RWPE1 (cell line): ENCODE measurements around the gene FKBP14.

Experiments used
- CTCF ChIA-PET: fragments of 350-600 bp; sonication (Branson Sonifier 250); formaldehyde crosslinking; extraction: SDS; loops from one replicate; lab custom pipeline; 2021; lab: Yijun Ruan, JAX
- POLR2A ChIA-PET: fragments of 400-600 bp; formaldehyde crosslinking; extraction: SDS; loops from one replicate; lab custom pipeline; 2020; ENCODE audit warnings: antibody characterized with exemption; ENCODE audit not compliant: low non-redundant PET; lab: Yijun Ruan, JAX
- DNase-seq: peaks from one replicate; pipeline ENCODE4 v3.0.0; 2012; ENCODE audit warnings: low spot score
- H3K27ac ChIP-seq: fragments of 450-650 bp; 2 replicates; pipeline ENCODE4 v1.5.1; 2017
- TF ChIP-seq, protein P1 (sequence below): fragments of 450-650 bp; conservative IDR thresholded peaks from 2 replicates; pipeline ENCODE4 v1.5.1; 2017; ENCODE audit warnings: low read depth, mild to moderate bottlenecking

Gene FKBP14

DNA sequence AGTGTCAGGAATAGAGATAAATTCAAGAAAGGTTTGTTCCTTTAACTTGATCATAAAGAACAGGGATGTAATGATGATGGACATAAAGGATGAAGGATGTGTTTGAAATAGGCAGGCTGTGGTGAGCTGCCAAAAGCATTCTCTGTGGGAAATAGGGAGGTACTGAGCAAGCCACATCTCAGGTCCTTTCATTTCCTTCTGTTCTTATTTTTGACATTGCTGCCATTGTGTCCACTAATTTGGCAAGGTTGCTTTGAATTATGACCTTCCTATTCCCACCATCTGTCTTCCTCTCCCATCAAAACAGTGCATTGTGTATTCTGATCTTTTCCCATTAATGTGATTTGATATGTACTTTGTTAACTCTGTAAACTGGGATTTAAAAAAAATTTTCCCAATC, 46.4 kb downstream of the FKBP14 start:
- no peak overlapping the region for H3K27ac ChIP-seq
- DNase-seq = no peak
- TF ChIP-seq, protein P1, sequence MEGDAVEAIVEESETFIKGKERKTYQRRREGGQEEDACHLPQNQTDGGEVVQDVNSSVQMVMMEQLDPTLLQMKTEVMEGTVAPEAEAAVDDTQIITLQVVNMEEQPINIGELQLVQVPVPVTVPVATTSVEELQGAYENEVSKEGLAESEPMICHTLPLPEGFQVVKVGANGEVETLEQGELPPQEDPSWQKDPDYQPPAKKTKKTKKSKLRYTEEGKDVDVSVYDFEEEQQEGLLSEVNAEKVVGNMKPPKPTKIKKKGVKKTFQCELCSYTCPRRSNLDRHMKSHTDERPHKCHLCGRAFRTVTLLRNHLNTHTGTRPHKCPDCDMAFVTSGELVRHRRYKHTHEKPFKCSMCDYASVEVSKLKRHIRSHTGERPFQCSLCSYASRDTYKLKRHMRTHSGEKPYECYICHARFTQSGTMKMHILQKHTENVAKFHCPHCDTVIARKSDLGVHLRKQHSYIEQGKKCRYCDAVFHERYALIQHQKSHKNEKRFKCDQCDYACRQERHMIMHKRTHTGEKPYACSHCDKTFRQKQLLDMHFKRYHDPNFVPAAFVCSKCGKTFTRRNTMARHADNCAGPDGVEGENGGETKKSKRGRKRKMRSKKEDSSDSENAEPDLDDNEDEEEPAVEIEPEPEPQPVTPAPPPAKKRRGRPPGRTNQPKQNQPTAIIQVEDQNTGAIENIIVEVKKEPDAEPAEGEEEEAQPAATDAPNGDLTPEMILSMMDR = no peak
- CTCF ChIA-PET = no interaction called here
- POLR2A ChIA-PET = no interaction called here

- TF ChIP-seq, protein P1 = no peak
- CTCF ChIA-PET = interaction anchor here (0.7 to 1.3 kb wide), 2 partner anchors 21 to 57 kb away, joined by 3 read pairs; no protein-coding TSS in a partner anchor
- POLR2A ChIA-PET = no interaction called here
- DNase-seq = no peak
- H3K27ac ChIP-seq = no peak overlapping the region
Measured at GRCh38 chr7:29977886-29978651, 48.4 kb downstream of the FKBP14 start.

DNA sequence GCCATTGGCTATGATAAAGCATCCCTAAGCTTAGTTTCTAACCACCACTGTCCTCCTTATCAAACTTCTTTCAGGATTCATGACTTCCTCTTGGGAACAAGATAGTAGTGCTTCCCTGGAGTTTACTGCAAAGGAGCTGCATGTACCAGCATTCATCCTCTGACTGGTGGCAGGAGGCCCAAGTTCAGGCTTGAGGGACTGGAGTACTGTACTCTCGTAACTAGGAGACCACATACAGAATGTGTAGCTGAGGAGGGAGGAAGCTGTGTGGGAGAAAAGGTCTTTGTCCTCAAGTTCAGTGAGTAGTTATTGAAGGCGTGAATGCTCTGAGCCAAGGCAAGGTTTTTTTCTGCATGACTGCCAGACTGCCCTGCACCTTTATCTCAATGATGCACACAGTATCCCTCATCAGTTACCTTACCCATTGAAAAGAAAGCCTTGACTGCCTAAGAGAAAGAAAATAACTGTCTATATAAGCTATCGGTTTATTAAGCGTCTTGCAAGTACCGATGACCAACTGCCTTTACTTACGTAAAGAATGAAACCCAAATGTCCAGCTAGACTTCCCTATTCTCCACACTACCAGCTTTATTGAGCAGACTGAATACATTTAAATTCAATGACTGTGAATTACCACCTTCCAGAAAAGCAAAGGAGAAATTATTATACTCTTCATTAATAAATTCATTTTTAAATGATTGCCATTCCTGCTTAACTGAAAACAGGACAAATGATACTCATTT, 49.7 kb downstream of the FKBP14 start:
- H3K27ac ChIP-seq = no peak overlapping the region
- TF ChIP-seq, protein P1 = no peak
- DNase-seq = no peak
- ChIA-PET POLR2A (no interaction called here), CTCF (interaction anchor here (0.6 to 1.3 kb wide), 3 partner anchors 23 to 66 kb away, joined by 3 to 4 read pairs (median 3); no protein-coding TSS in a partner anchor)

GRCh38 chr7:29976266-29976665, 50.2 kb downstream of the FKBP14 start:
- ChIA-PET POLR2A (no interaction called here), CTCF (interaction anchor here (0.6 kb wide), 1 partner anchor 14 kb away, joined by 4 read pairs; no protein-coding TSS in a partner anchor)
- TF ChIP-seq, protein P1 = no peak
- DNase-seq = no peak
- H3K27ac ChIP-seq = no peak overlapping the region

- POLR2A ChIA-PET = no interaction called here
Measured at GRCh38 chr7:29975561-29975960, 50.9 kb downstream of the FKBP14 start.

GRCh38 chr7:29974286-29974685, 52.2 kb downstream of the FKBP14 start:
- CTCF ChIA-PET = no interaction called here
- TF ChIP-seq, protein P1 = no peak
- H3K27ac ChIP-seq = no peak overlapping the region
- POLR2A ChIA-PET = no interaction called here
- DNase-seq = no peak

More at GRCh38 chr7:29975561-29975960, 50.9 kb downstream of the FKBP14 start:
- H3K27ac ChIP-seq = no peak overlapping the region
- CTCF ChIA-PET = no interaction called here
- no peak for DNase-seq
- TF ChIP-seq, protein P1 = no peak
